ENCODE data around the gene ACOXL.
"Not testable (repeated sequence)": the region's sequence is repeated elsewhere in the genome, so short reads cannot be mapped to it uniquely, and the experiment has no call there.

ACOXL gene

GRCh38 chr2:110960954-110961353, 228.6 kb downstream of the ACOXL start:
- TF ChIP-seq, protein P1, sequence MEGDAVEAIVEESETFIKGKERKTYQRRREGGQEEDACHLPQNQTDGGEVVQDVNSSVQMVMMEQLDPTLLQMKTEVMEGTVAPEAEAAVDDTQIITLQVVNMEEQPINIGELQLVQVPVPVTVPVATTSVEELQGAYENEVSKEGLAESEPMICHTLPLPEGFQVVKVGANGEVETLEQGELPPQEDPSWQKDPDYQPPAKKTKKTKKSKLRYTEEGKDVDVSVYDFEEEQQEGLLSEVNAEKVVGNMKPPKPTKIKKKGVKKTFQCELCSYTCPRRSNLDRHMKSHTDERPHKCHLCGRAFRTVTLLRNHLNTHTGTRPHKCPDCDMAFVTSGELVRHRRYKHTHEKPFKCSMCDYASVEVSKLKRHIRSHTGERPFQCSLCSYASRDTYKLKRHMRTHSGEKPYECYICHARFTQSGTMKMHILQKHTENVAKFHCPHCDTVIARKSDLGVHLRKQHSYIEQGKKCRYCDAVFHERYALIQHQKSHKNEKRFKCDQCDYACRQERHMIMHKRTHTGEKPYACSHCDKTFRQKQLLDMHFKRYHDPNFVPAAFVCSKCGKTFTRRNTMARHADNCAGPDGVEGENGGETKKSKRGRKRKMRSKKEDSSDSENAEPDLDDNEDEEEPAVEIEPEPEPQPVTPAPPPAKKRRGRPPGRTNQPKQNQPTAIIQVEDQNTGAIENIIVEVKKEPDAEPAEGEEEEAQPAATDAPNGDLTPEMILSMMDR (IDR thresholded peaks at IDR 0.05; ENCODE audit: borderline replicate concordance, insufficient read depth, low read depth, low read length), result no peak
- no peak overlapping the region for H3K4me3 ChIP-seq (ENCODE audit: low read depth, low read length)

GRCh38 chr2:110961643-110962042, 229.3 kb downstream of the ACOXL start:
- not testable (repeated sequence) for H3K4me3 ChIP-seq (ENCODE audit: low read depth, low read length)

GRCh38 chr2:110969696-110970095, 237.3 kb downstream of the ACOXL start:
- TF ChIP-seq, protein P1 (IDR thresholded peaks at IDR 0.05; ENCODE audit: borderline replicate concordance, insufficient read depth, low read depth, low read length), result no peak
- H3K4me3 ChIP-seq (ENCODE audit: low read depth, low read length), result no peak overlapping the region

- H3K4me3 ChIP-seq (ENCODE audit: low read depth, low read length), result no peak overlapping the region
- TF ChIP-seq, protein P1 (IDR thresholded peaks at IDR 0.05; ENCODE audit: borderline replicate concordance, insufficient read depth, low read depth, low read length), result no peak
These were observed 237.8 kb downstream of the ACOXL start for GRCh38 chr2:110970201-110970600.

DNA sequence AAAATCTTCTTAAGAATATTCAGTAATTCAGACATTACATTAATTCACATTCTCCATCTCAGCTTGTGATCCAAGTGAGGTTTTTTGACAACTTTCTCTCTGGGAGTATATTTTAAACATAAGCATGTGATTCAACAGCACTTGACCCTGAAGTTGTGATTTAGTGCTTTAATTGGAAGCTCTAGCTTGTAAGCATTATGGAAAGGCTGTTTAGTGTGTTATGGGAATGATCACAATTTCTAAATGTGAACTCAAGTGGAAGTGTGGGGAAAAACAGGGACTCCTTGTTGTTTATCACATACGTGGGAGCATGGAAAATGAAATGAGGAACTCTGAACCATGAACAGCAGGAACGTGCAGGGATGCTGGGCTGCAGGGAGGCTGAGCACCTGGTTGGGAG, 239.4 kb downstream of the ACOXL start:
- TF ChIP-seq, protein P1 (IDR thresholded peaks at IDR 0.05; ENCODE audit: borderline replicate concordance, insufficient read depth, low read depth, low read length), result no peak
- H3K4me3 ChIP-seq (ENCODE audit: low read depth, low read length), result no peak overlapping the region

GRCh38 chr2:110973262-110973661, 240.9 kb downstream of the ACOXL start:
- TF ChIP-seq, protein P1 (IDR thresholded peaks at IDR 0.05; ENCODE audit: borderline replicate concordance, insufficient read depth, low read depth, low read length), result no peak
- no peak overlapping the region for H3K4me3 ChIP-seq (ENCODE audit: low read depth, low read length)

GRCh38 chr2:110977403-110977802, 245.0 kb downstream of the ACOXL start:
- no peak overlapping the region for H3K4me3 ChIP-seq (ENCODE audit: low read depth, low read length)
- TF ChIP-seq, protein P1 (IDR thresholded peaks at IDR 0.05; ENCODE audit: borderline replicate concordance, insufficient read depth, low read depth, low read length), result no peak

GRCh38 chr2:110978148-110978547, 245.8 kb downstream of the ACOXL start:
- no peak overlapping the region for H3K4me3 ChIP-seq (ENCODE audit: low read depth, low read length)
- TF ChIP-seq, protein P1 (IDR thresholded peaks at IDR 0.05; ENCODE audit: borderline replicate concordance, insufficient read depth, low read depth, low read length), result no peak
